GM12891 (cell line): ENCODE results near the gene MYL10.

Source experiments
- DNase-seq: peaks from one replicate; pipeline ENCODE4 v3.0.0; 2011; ENCODE audit warnings: low spot score; ENCODE audit not compliant: insufficient read length
- FAIRE-seq: peaks from 2 replicates; lab custom pipeline; 2011; peaks lifted over from hg19 to GRCh38; lab: Jason Lieb, UNC
- PAX5 ChIP-seq: IDR thresholded peaks from 2 replicates; pipeline ENCODE4 v1.6.1; 2011; ENCODE audit warnings: low read length, moderate library complexity, mild to moderate bottlenecking; ENCODE audit not compliant: insufficient read depth, severe bottlenecking
- POLR2A ChIP-seq: IDR thresholded peaks from 2 replicates; pipeline ENCODE4 v1.6.1; 2011; ENCODE audit warnings: low read depth, low read length, control low read depth
- POLR2AphosphoS5 ChIP-seq: IDR thresholded peaks from 2 replicates; pipeline ENCODE4 v1.6.1; 2011; ENCODE audit warnings: low read depth, low read length, control low read depth
- POU2F2 ChIP-seq: IDR thresholded peaks from 2 replicates; pipeline ENCODE4 v1.6.1; 2011; ENCODE audit warnings: low read depth, mild to moderate bottlenecking, control low read depth, low read length, moderate library complexity
- SPI1 ChIP-seq: IDR thresholded peaks from 2 replicates; pipeline ENCODE4 v1.6.1; 2011; ENCODE audit warnings: low read depth, low read length, control low read depth
- TAF1 ChIP-seq: IDR thresholded peaks from 2 replicates; pipeline ENCODE4 v1.6.1; 2011; ENCODE audit warnings: low read depth, low read length, control low read depth

The MYL10 gene

GRCh38 chr7:101625031-101625791 lies 3.9 kb downstream of the MYL10 start:
- TF ChIP-seq SPI1 = no peak
- TF ChIP-seq PAX5 = no peak
- no peak for TF ChIP-seq POU2F2
- no peak for TF ChIP-seq POLR2AphosphoS5
- no peak for TF ChIP-seq TAF1
- no peak for TF ChIP-seq POLR2A
- DNase-seq (no peak), FAIRE-seq (no peak)

- TF ChIP-seq POLR2A (no peak), POLR2AphosphoS5 (no peak), SPI1 (no peak), PAX5 (no peak), TAF1 (no peak), POU2F2 (no peak)
- FAIRE-seq = no peak
- DNase-seq = no peak
Observed at GRCh38 chr7:101624246-101625001, 4.7 kb downstream of the MYL10 start.

- FAIRE-seq (no peak), DNase-seq (no peak)
- no peak for TF ChIP-seq SPI1
- no peak for TF ChIP-seq TAF1
Observed at GRCh38 chr7:101622609-101623173, 6.4 kb downstream of the MYL10 start.

GRCh38 chr7:101620991-101621390 lies 8.1 kb downstream of the MYL10 start:
- no peak for FAIRE-seq
- DNase-seq = no peak
- TF ChIP-seq POU2F2 = no peak
- TF ChIP-seq PAX5 = no peak
- TF ChIP-seq SPI1 = no peak
- TF ChIP-seq POLR2A = no peak
- TF ChIP-seq POLR2AphosphoS5 = no peak
- TF ChIP-seq TAF1 = no peak

- TF ChIP-seq POU2F2 (no peak), POLR2A (no peak), TAF1 (no peak), PAX5 (no peak), POLR2AphosphoS5 (no peak), SPI1 (no peak)
- FAIRE-seq = no peak
- DNase-seq = no peak
Observed at GRCh38 chr7:101620395-101620794, 8.7 kb downstream of the MYL10 start.

GRCh38 chr7:101618916-101619315 lies 10.2 kb downstream of the MYL10 start:
- DNase-seq = no peak
- TF ChIP-seq PAX5 = no peak
- no peak for TF ChIP-seq TAF1
- TF ChIP-seq POLR2A = no peak
- no peak for TF ChIP-seq POLR2AphosphoS5
- no peak for FAIRE-seq

- DNase-seq (no peak), FAIRE-seq (no peak)
- TF ChIP-seq PAX5 = no peak
- no peak for TF ChIP-seq TAF1
- TF ChIP-seq SPI1 = no peak
Observed at GRCh38 chr7:101618207-101618839, 10.8 kb downstream of the MYL10 start.

- FAIRE-seq = no peak
- no peak for DNase-seq
- no peak for TF ChIP-seq POLR2A
- TF ChIP-seq SPI1 = no peak
- TF ChIP-seq PAX5 = no peak
- no peak for TF ChIP-seq POLR2AphosphoS5
- TF ChIP-seq POU2F2 = no peak
- TF ChIP-seq TAF1 = no peak
Observed at GRCh38 chr7:101617451-101618206, 11.5 kb downstream of the MYL10 start.

GRCh38 chr7:101615446-101615845 lies 13.7 kb downstream of the MYL10 start:
- no peak for TF ChIP-seq POLR2A
- no peak for TF ChIP-seq POU2F2
- no peak for TF ChIP-seq SPI1
- no peak for TF ChIP-seq PAX5
- no peak for TF ChIP-seq TAF1
- TF ChIP-seq POLR2AphosphoS5 = no peak
- no peak for FAIRE-seq

More at GRCh38 chr7:101615446-101615845, 13.7 kb downstream of the MYL10 start:
- DNase-seq = no peak
